ENCODE data around the gene GALNT10. TPM values are rescaled to one million over a fixed set of nuclear protein-coding genes. Genes with fewer than 3 reads are reported as not detected.

GALNT10 gene
- total and polyA plus RNA-seq, 2 of the 8 experiments (the other 6 are each of a cell fraction or from before 2014, with no cell fraction given): 4.6 to 15.5 TPM

- no peak overlapping the region for H3K14ac ChIP-seq (ENCODE audit: insufficient read length)
- no peak overlapping the region for H2BK20ac ChIP-seq (ENCODE audit: low read length)
- H4K5ac ChIP-seq (ENCODE audit: insufficient read length, low read depth, low read length): no peak overlapping the region
- no peak overlapping the region for H3K27ac ChIP-seq (ENCODE audit: low read depth, low read length)
- no peak overlapping the region for H4K91ac ChIP-seq (replicated peaks; ENCODE audit: insufficient read length, low read length)
- no peak overlapping the region for H4K8ac ChIP-seq (ENCODE audit: extremely low read depth, insufficient read depth, low read length)
- 87 to 100% methylated on average over 1 to 7 of the region's 7 CpGs for WGBS, 2 experiments (ENCODE audit: extremely low coverage in 1 of 2, insufficient coverage in 1 of 2, insufficient read length in 1 of 2, insufficient replicate concordance in 2 of 2, low coverage in 1 of 2, low lambda C conversion rate in 2 of 2, missing lambda C conversion rate in 1 of 2)
- H2BK12ac ChIP-seq (ENCODE audit: low read depth, low read length): no peak overlapping the region
- ChIA-PET POLR2A (ENCODE audit: partially characterized antibody) (interaction anchor here (0.7 kb wide), 2 partner anchors 46 to 72 kb away, joined by 3 read pairs; partner anchors contain the start of gene GALNT10), CTCF (ENCODE audit: partially characterized antibody) (interaction anchor here (0.8 to 4.3 kb wide), 12 partner anchors 12 to 331 kb away, joined by 3 to 18 read pairs (median 3); no protein-coding TSS in a partner anchor)
- DNase-seq (ENCODE audit: low read depth in 1 of 2, low spot score in 2 of 2) (no peak), FAIRE-seq (no peak)
- H4K20me1 ChIP-seq (replicated peaks in 1 of 2; ENCODE audit: control insufficient read depth in 1 of 2, insufficient read depth in 2 of 2, low read length in 2 of 2): peaks cover 0 to 3% of the 10 kb centered on the region in 2 experiments
- no peaks in the 10 kb centered on the region for H3K79me1 ChIP-seq (ENCODE audit: low read depth, low read length)
- no peak overlapping the region for H3K23ac ChIP-seq (ENCODE audit: insufficient read length)
- no peaks in the 10 kb centered on the region for H3K9me3 ChIP-seq (ENCODE audit: insufficient read depth in 2 of 2, low read depth in 1 of 2, low read length in 1 of 2)
- H2BK120ac ChIP-seq (replicated peaks; ENCODE audit: low read depth, low read length): no peak overlapping the region
- H2BK15ac ChIP-seq (ENCODE audit: low read length): no peak overlapping the region
- no peak overlapping the region for H3K4me3 ChIP-seq (ENCODE audit: extremely low read depth in 1 of 4, insufficient read depth in 2 of 4, low read depth in 3 of 4, low read length in 4 of 4)
- H3K4me1 ChIP-seq (replicated peaks in 1 of 4; ENCODE audit: control insufficient read depth in 3 of 4, insufficient read depth in 4 of 4, low read length in 3 of 4): peaks cover 2 to 7% (median 5%) of the 10 kb centered on the region in 4 experiments; a peak in 5 of 7 replicates
- H2BK5ac ChIP-seq (ENCODE audit: low read depth, low read length): no peak overlapping the region
- no peaks in the 10 kb centered on the region for H3K27me3 ChIP-seq (replicated peaks in 1 of 4; ENCODE audit: control insufficient read depth in 3 of 4, extremely low read depth in 1 of 4, insufficient read depth in 3 of 4, low read length in 3 of 4)
- H2AK5ac ChIP-seq (ENCODE audit: low read depth, low read length): no peak overlapping the region
- H3K4ac ChIP-seq (replicated peaks; ENCODE audit: insufficient read length, low read depth, low read length): no peak overlapping the region
- H3K79me2 ChIP-seq (ENCODE audit: control insufficient read depth in 1 of 2, insufficient read depth in 2 of 2, low read length in 2 of 2): no peaks in the 10 kb centered on the region
- no peak overlapping the region for H3K56ac ChIP-seq (replicated peaks; ENCODE audit: insufficient read length, low read depth, low read length)
- no peak overlapping the region for H3K4me2 ChIP-seq (ENCODE audit: insufficient read depth in 1 of 2, low read depth in 2 of 2, low read length in 2 of 2)
- no peak overlapping the region for H3K18ac ChIP-seq (ENCODE audit: extremely low read depth, low read length)
- H3K9ac ChIP-seq (replicated peaks in 1 of 4; ENCODE audit: extremely low read depth in 1 of 4, low read depth in 3 of 4, low read length in 3 of 4): no peak overlapping the region
- no peaks in the 10 kb centered on the region for H3K36me3 ChIP-seq (ENCODE audit: control insufficient read depth in 2 of 4, insufficient read depth in 4 of 4, low read length in 3 of 4)
- no peaks in the 10 kb centered on the region for H3K23me2 ChIP-seq (ENCODE audit: low read depth, low read length)
- no peak overlapping the region for H2AFZ ChIP-seq (ENCODE audit: low read length)
- TF ChIP-seq EZH2 (IDR thresholded peaks at IDR 0.05; ENCODE audit: low read depth, low read length, severe bottlenecking) (no peak), KDM5A (IDR thresholded peaks at IDR 0.05; ENCODE audit: low read length) (no peak), ATF3 (IDR thresholded peaks at IDR 0.05; ENCODE audit: insufficient read depth, low read depth, low read length) (no peak), KDM1A (IDR thresholded peaks at IDR 0.05; ENCODE audit: borderline replicate concordance, low read length) (peak; percentile 65; the same call in 1 of the 2 replicates)
Observed at GRCh38 chr5:154236536-154237375, 46.2 kb downstream of the GALNT10 start.
